H9 (cell line): Measurements from ENCODE around the gene SLC16A7. TPM values are rescaled to one million over a fixed set of nuclear protein-coding genes. Genes with fewer than 3 reads are reported as not detected.

Source experiments
- DNase-seq: peaks from one replicate; pipeline ENCODE4 v3.0.0-alpha.2; 2017
- H2AFZ ChIP-seq: one replicate; pipeline ENCODE4 v1.6.1; 2013; ENCODE audit warnings: mild to moderate bottlenecking, low read length, control low read depth, moderate library complexity
- H2AK5ac ChIP-seq: 2 replicates; pipeline ENCODE4 v1.6.1; 2013; ENCODE audit warnings: low read length, control low read depth, mixed read lengths; ENCODE audit not compliant: insufficient read length
- H2BK120ac ChIP-seq: one replicate; pipeline ENCODE4 v1.6.1; 2013; ENCODE audit warnings: low read depth, mild to moderate bottlenecking, low read length, control low read depth, inconsistent platforms; ENCODE audit not compliant: poor library complexity, severe bottlenecking
- H2BK12ac ChIP-seq: 2 replicates; pipeline ENCODE4 v1.6.1; 2013; ENCODE audit warnings: low read length, control low read depth, mixed read lengths, low read depth; ENCODE audit not compliant: insufficient read length
- H2BK15ac ChIP-seq: 2 replicates; pipeline ENCODE4 v1.6.1; 2013; ENCODE audit warnings: low read depth, low read length, control low read depth
- H2BK20ac ChIP-seq: one replicate; pipeline ENCODE4 v1.6.1; 2013; ENCODE audit warnings: low read depth, mild to moderate bottlenecking, low read length, control low read depth, inconsistent platforms; ENCODE audit not compliant: poor library complexity, severe bottlenecking
- H2BK5ac ChIP-seq: 2 replicates; pipeline ENCODE4 v1.6.1; 2013; ENCODE audit warnings: low read length, control low read depth, mixed read lengths; ENCODE audit not compliant: insufficient read length
- H3K14ac ChIP-seq: 2 replicates; pipeline ENCODE4 v1.6.1; 2013; ENCODE audit warnings: low read length, control low read depth; ENCODE audit not compliant: insufficient read depth
- H3K18ac ChIP-seq: 2 replicates; pipeline ENCODE4 v1.6.1; 2013; ENCODE audit warnings: low read depth, mild to moderate bottlenecking, mixed read lengths, low read length, control low read depth; ENCODE audit not compliant: insufficient read length
- H3K23ac ChIP-seq: 2 replicates; pipeline ENCODE4 v1.6.1; 2013; ENCODE audit warnings: low read length, control low read depth, mixed read lengths, low read depth; ENCODE audit not compliant: insufficient read length
- H3K23me2 ChIP-seq: 2 replicates; pipeline ENCODE4 v1.6.1; 2013; ENCODE audit warnings: low read depth, mild to moderate bottlenecking, mixed read lengths, low read length, control low read depth; ENCODE audit not compliant: insufficient read length, poor library complexity, severe bottlenecking
- H3K27ac ChIP-seq: 2 replicates; pipeline ENCODE4 v1.5.1; 2013; ENCODE audit warnings: low read length, control low read depth, mixed read lengths, low read depth; ENCODE audit not compliant: insufficient read length
- H3K27me3 ChIP-seq: 2 replicates; pipeline ENCODE4 v1.6.1; 2013; ENCODE audit warnings: low read length, control low read depth, inconsistent platforms; ENCODE audit not compliant: insufficient read depth
- H3K4ac ChIP-seq: 2 replicates; pipeline ENCODE4 v1.6.1; 2013; ENCODE audit warnings: low read depth, mild to moderate bottlenecking, control low read depth, inconsistent platforms, low read length, moderate library complexity
- H3K4me1 ChIP-seq: 2 replicates; pipeline ENCODE4 v1.6.1; 2013; ENCODE audit warnings: low read length, control low read depth, inconsistent platforms; ENCODE audit not compliant: insufficient read depth
- H3K4me2 ChIP-seq: 2 replicates; pipeline ENCODE4 v1.6.1; 2013; ENCODE audit warnings: low read length, control low read depth, mixed read lengths; ENCODE audit not compliant: insufficient read length, insufficient read depth
- H3K56ac ChIP-seq: 2 replicates; pipeline ENCODE4 v1.6.1; 2013; ENCODE audit warnings: low read depth, mild to moderate bottlenecking, mixed read lengths, low read length, control low read depth; ENCODE audit not compliant: insufficient read length
- H3K79me1 ChIP-seq: 2 replicates; pipeline ENCODE4 v1.6.1; 2013; ENCODE audit warnings: low read depth, mild to moderate bottlenecking, moderate library complexity, low read length, control low read depth, inconsistent platforms; ENCODE audit not compliant: insufficient read depth, poor library complexity, severe bottlenecking
- H3K79me2 ChIP-seq: 2 replicates; pipeline ENCODE4 v1.6.1; 2013; ENCODE audit warnings: low read length, control low read depth, inconsistent platforms; ENCODE audit not compliant: insufficient read depth
- H3K9ac ChIP-seq: 2 replicates; pipeline ENCODE4 v1.6.1; 2013; ENCODE audit warnings: low read length, control low read depth, mixed read lengths; ENCODE audit not compliant: insufficient read length; ENCODE audit errors: extremely low read depth
- H3K9me3 ChIP-seq: one replicate; pipeline ENCODE4 v1.6.1; 2013; ENCODE audit warnings: low read depth, low read length, inconsistent platforms; ENCODE audit not compliant: control insufficient read depth
- H3T11ph ChIP-seq: one replicate; pipeline ENCODE4 v1.6.1; 2013; ENCODE audit warnings: mild to moderate bottlenecking, low read length, control low read depth, inconsistent platforms
- H4K20me1 ChIP-seq: one replicate; pipeline ENCODE4 v1.6.1; 2013; ENCODE audit not compliant: control insufficient read depth, insufficient read length, insufficient read depth
- H4K5ac ChIP-seq: 2 replicates; pipeline ENCODE4 v1.6.1; 2013; ENCODE audit warnings: low read depth, mild to moderate bottlenecking, mixed read lengths, low read length, control low read depth; ENCODE audit not compliant: insufficient read length
- H4K8ac ChIP-seq: replicated peaks from 2 replicates; pipeline ENCODE4 v1.6.1; 2013; ENCODE audit warnings: low read length, control low read depth, mixed read lengths, low read depth; ENCODE audit not compliant: insufficient read length
- H4K91ac ChIP-seq: 2 replicates; pipeline ENCODE4 v1.6.1; 2013; ENCODE audit warnings: low read depth, mild to moderate bottlenecking, moderate library complexity, mixed read lengths, low read length, control low read depth; ENCODE audit not compliant: insufficient read length
- H3K27ac Mint-ChIP-seq, 3 experiments: 2 replicates in 2 of 3; 3 replicates in 1 of 3; pipeline ENCODE4 v1.8.0; 2020 to 2021; ENCODE audit warnings: mixed read lengths in 3 of 3, mild to moderate bottlenecking in 1 of 3, moderate library complexity in 1 of 3
- H3K27me3 Mint-ChIP-seq: 2 replicates; pipeline ENCODE4 v1.8.0; 2021; ENCODE audit warnings: low read depth, mild to moderate bottlenecking, moderate library complexity, mixed read lengths
- H3K36me3 Mint-ChIP-seq, 3 experiments: 2 replicates in 2 of 3; 3 replicates in 1 of 3; pipeline ENCODE4 v1.8.0; 2020 to 2021; ENCODE audit warnings: low read depth in 3 of 3, mixed read lengths in 3 of 3; ENCODE audit not compliant: insufficient read depth in 1 of 3
- H3K4me1 Mint-ChIP-seq, 2 experiments: 2 replicates each; pipeline ENCODE4 v1.8.0; 2020; ENCODE audit warnings: mixed read lengths in 2 of 2
- H3K4me3 Mint-ChIP-seq, 2 experiments: 2 replicates in 1 of 2; 3 replicates in 1 of 2; pipeline ENCODE4 v1.8.0; 2020 to 2021; ENCODE audit warnings: mild to moderate bottlenecking in 2 of 2, mixed read lengths in 2 of 2, moderate library complexity in 1 of 2
- H3K9me3 Mint-ChIP-seq, 2 experiments: 2 replicates in 1 of 2; 3 replicates in 1 of 2; pipeline ENCODE4 v1.8.0; 2020; ENCODE audit warnings: mild to moderate bottlenecking in 2 of 2, mixed read lengths in 2 of 2, moderate library complexity in 1 of 2
- total RNA-seq: library from RNA; stranded (reverse); gene quantifications from 2 replicates; pipeline ENCODE4 v1.2.1, GENCODE V29; 2021
- TF ChIP-seq, protein P1 (sequence below): fragments of 200-600 bp; sonication (generic); conservative IDR thresholded peaks from 3 replicates; pipeline ENCODE4 v1.8.0; 2021; ENCODE audit warnings: antibody characterized with exemption, mild to moderate bottlenecking

Gene SLC16A7
- total RNA-seq, 1 experiment from 2014 or later, result 2.2 TPM

DNA sequence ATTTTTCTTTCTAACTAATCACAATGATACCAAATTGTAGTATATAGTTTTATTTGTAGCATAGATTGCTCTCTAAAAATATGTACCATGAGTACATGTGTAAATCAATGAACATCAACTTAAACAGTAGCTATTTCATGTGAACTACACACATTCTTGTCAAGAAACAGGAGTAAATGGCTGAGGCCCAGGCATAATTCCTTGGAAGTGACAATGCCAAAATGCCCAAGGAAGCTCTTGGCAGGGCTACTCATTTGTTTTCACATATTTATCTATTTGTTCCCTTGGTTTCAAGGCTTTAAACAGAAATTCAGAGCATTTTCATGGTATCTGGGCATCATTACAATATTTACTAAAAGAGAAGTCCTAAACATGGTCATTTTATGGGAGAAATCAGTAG, 165.7 kb downstream of the SLC16A7 start:
- TF ChIP-seq, protein P1, sequence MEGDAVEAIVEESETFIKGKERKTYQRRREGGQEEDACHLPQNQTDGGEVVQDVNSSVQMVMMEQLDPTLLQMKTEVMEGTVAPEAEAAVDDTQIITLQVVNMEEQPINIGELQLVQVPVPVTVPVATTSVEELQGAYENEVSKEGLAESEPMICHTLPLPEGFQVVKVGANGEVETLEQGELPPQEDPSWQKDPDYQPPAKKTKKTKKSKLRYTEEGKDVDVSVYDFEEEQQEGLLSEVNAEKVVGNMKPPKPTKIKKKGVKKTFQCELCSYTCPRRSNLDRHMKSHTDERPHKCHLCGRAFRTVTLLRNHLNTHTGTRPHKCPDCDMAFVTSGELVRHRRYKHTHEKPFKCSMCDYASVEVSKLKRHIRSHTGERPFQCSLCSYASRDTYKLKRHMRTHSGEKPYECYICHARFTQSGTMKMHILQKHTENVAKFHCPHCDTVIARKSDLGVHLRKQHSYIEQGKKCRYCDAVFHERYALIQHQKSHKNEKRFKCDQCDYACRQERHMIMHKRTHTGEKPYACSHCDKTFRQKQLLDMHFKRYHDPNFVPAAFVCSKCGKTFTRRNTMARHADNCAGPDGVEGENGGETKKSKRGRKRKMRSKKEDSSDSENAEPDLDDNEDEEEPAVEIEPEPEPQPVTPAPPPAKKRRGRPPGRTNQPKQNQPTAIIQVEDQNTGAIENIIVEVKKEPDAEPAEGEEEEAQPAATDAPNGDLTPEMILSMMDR, result no peak
- no peaks in the 10 kb centered on the region for H4K20me1 ChIP-seq
- Mint-ChIP-seq H3K27me3 (no peaks in the 10 kb centered on the region), H3K9me3 (no peaks in the 10 kb centered on the region; a peak in 2 of 5 replicates), H3K4me1 (no peaks in the 10 kb centered on the region), H3K4me3 (no peak overlapping the region), H3K27ac (no peak overlapping the region), H3K36me3 (no peaks in the 10 kb centered on the region)
- no peaks in the 10 kb centered on the region for H3K79me2 ChIP-seq
- no peaks in the 10 kb centered on the region for H3K9me3 ChIP-seq
- no peaks in the 10 kb centered on the region; the same call in 1 of the 2 replicates for H3K27me3 ChIP-seq
- no peak overlapping the region for H2AK5ac ChIP-seq
- H3K4me2 ChIP-seq, result no peak overlapping the region
- H2AFZ ChIP-seq, result no peak overlapping the region
- no peak overlapping the region for H2BK120ac ChIP-seq
- no peak overlapping the region for H2BK5ac ChIP-seq
- no peak overlapping the region for H3T11ph ChIP-seq
- H3K27ac ChIP-seq, result no peak overlapping the region
- H4K8ac ChIP-seq, result no peak overlapping the region
- H3K18ac ChIP-seq, result no peak overlapping the region
- H2BK20ac ChIP-seq, result no peak overlapping the region
- H3K4ac ChIP-seq, result no peak overlapping the region
- H4K91ac ChIP-seq, result no peak overlapping the region
- H3K9ac ChIP-seq, result no peak overlapping the region
- no peak overlapping the region for H3K23ac ChIP-seq
- no peak overlapping the region for H3K14ac ChIP-seq
- no peak overlapping the region for H3K56ac ChIP-seq
- no peaks in the 10 kb centered on the region for H3K79me1 ChIP-seq
- H3K4me1 ChIP-seq, result no peaks in the 10 kb centered on the region
- H3K23me2 ChIP-seq, result no peaks in the 10 kb centered on the region
- H2BK12ac ChIP-seq, result no peak overlapping the region
- no peak overlapping the region for H2BK15ac ChIP-seq
- no peak for DNase-seq
- H4K5ac ChIP-seq, result no peak overlapping the region
